RWPE1 (cell line): Measurements from ENCODE around the gene EIF2AK3.
"Not testable (repeated sequence)": the region's sequence is repeated elsewhere in the genome, so short reads cannot be mapped to it uniquely, and the experiment has no call there.

ENCODE experiments used
- CTCF ChIA-PET: fragments of 350-600 bp; sonication (Branson Sonifier 250); formaldehyde crosslinking; extraction: SDS; loops from one replicate; lab custom pipeline; 2021; lab: Yijun Ruan, JAX
- POLR2A ChIA-PET: fragments of 400-600 bp; formaldehyde crosslinking; extraction: SDS; loops from one replicate; lab custom pipeline; 2020; ENCODE audit warnings: antibody characterized with exemption; ENCODE audit not compliant: low non-redundant PET; lab: Yijun Ruan, JAX
- DNase-seq: peaks from one replicate; pipeline ENCODE4 v3.0.0; 2012; ENCODE audit warnings: low spot score
- H3K27ac ChIP-seq: fragments of 450-650 bp; 2 replicates; pipeline ENCODE4 v1.5.1; 2017
- CTCF ChIP-seq: fragments of 450-650 bp; conservative IDR thresholded peaks from 2 replicates; pipeline ENCODE4 v1.5.1; 2017; ENCODE audit warnings: low read depth, mild to moderate bottlenecking

The EIF2AK3 gene

GRCh38 chr2:88554189-88554588 is 73.1 kb downstream of the EIF2AK3 start:
- ChIA-PET POLR2A (no interaction called here), CTCF (interaction anchor here (0.7 to 1.0 kb wide), 3 partner anchors 382 to 499 kb away, joined by 3 to 4 read pairs (median 3); no protein-coding TSS in a partner anchor)
- TF ChIP-seq CTCF = no peak
- no peak for DNase-seq
- no peak overlapping the region for H3K27ac ChIP-seq

GRCh38 chr2:88549616-88550292 is 77.5 kb downstream of the EIF2AK3 start:
- POLR2A ChIA-PET = no interaction called here
- no peak for DNase-seq
- TF ChIP-seq CTCF = no peak
- CTCF ChIA-PET = interaction anchor here (0.6 kb wide), 1 partner anchor 85 kb away, joined by 7 read pairs; no protein-coding TSS in a partner anchor
- H3K27ac ChIP-seq = no peak overlapping the region

- CTCF ChIA-PET, H3K27ac ChIP-seq, DNase-seq, POLR2A ChIA-PET: not testable (repeated sequence)
Measured at GRCh38 chr2:88546291-88546690, 81.0 kb downstream of the EIF2AK3 start.

GRCh38 chr2:88545118-88545517 is 82.1 kb downstream of the EIF2AK3 start:
- no peak for TF ChIP-seq CTCF
- ChIA-PET CTCF (no interaction called here), POLR2A (no interaction called here)
- DNase-seq = peak; percentile 55
- no peak overlapping the region for H3K27ac ChIP-seq

GRCh38 chr2:88543541-88544057 is 83.7 kb downstream of the EIF2AK3 start:
- POLR2A ChIA-PET = no interaction called here
- H3K27ac ChIP-seq = no peak overlapping the region
- CTCF ChIA-PET = no interaction called here
- no peak for DNase-seq
- no peak for TF ChIP-seq CTCF

GRCh38 chr2:88542668-88543067 is 84.6 kb downstream of the EIF2AK3 start:
- ChIA-PET CTCF (no interaction called here), POLR2A (no interaction called here)
- no peak overlapping the region for H3K27ac ChIP-seq
- no peak for TF ChIP-seq CTCF
- no peak for DNase-seq

GRCh38 chr2:88540346-88540745 is 86.9 kb downstream of the EIF2AK3 start:
- peak; percentile 78 for DNase-seq
- H3K27ac ChIP-seq = no peak overlapping the region
- ChIA-PET POLR2A (no interaction called here), CTCF (no interaction called here)
- TF ChIP-seq CTCF = no peak
